Measurements from ENCODE around the gene SH2D4B.
"Not testable (repeated sequence)": the region's sequence is repeated elsewhere in the genome, so short reads cannot be mapped to it uniquely, and the experiment has no call there.

The SH2D4B gene

DNA sequence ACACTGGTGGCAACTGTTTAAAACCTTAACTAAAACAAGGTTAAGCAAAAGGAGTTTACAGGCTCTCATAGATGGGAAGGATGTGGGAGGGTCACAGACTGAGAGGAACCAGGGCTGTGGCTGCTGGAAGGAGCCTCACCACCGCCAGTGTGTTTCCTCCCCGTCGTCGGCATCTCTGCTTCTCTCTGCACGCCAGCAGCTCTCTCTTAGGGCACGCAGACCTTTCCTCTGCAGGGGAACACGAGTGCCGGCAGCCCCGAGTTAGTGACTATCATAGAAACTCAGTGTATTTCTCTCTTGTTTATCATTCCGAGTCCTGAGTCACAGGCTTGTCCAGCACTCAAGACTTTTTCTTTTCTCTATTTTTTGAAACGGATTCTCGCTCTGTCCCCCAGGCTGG is 8.1 kb upstream of the SH2D4B start:
- no peak for DNase-seq (ENCODE audit: low spot score)
- H3K4me3 ChIP-seq (ENCODE audit: severe bottlenecking): no peak overlapping the region
- no peaks in the 10 kb centered on the region for H3K4me1 ChIP-seq (ENCODE audit: insufficient read depth, poor library complexity, severe bottlenecking)
- no peak for TF ChIP-seq CTCF (IDR thresholded peaks at IDR 0.05; ENCODE audit: poor library complexity, severe bottlenecking)
- no peak for ATAC-seq (ENCODE audit: low read depth)
- H3K36me3 ChIP-seq (ENCODE audit: low read depth): no peaks in the 10 kb centered on the region
- no peaks in the 10 kb centered on the region for H3K9me3 ChIP-seq (ENCODE audit: severe bottlenecking)
- no peaks in the 10 kb centered on the region for H3K27me3 ChIP-seq (ENCODE audit: insufficient read depth, poor library complexity, severe bottlenecking)
- H3K27ac ChIP-seq (ENCODE audit: poor library complexity, severe bottlenecking): no peak overlapping the region

DNA sequence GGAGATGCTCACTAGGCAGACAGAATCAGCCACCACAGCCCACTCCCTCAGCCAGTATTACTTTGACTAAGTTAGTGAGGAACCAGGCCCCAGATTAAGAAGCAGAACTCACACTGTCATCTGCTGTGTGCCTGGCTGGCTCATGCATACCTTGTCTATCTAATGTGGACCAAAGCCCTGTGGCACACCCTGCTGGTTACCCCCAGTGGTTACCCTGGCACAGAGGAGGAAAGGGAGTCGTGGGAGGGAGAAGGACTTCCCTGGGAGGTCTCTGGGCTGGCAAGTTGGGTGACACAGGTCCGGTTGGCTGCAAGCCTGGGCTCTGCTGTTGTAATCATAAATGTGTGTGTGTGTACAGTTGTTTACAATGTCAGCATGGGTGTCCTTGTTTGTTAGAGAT is 7.5 kb upstream of the SH2D4B start:
- Histone ChIP-seq H3K4me3 (ENCODE audit: severe bottlenecking) (no peak overlapping the region), H3K4me1 (ENCODE audit: insufficient read depth, poor library complexity, severe bottlenecking) (peaks cover under 1% of the 10 kb centered on the region), H3K27ac (ENCODE audit: poor library complexity, severe bottlenecking) (no peak overlapping the region), H3K27me3 (ENCODE audit: insufficient read depth, poor library complexity, severe bottlenecking) (no peaks in the 10 kb centered on the region), H3K9me3 (ENCODE audit: severe bottlenecking) (no peaks in the 10 kb centered on the region), H3K36me3 (ENCODE audit: low read depth) (no peaks in the 10 kb centered on the region)
- DNase-seq (ENCODE audit: low spot score) (no peak), ATAC-seq (ENCODE audit: low read depth) (peak; percentile 82)
- peak; percentile 28 for TF ChIP-seq CTCF (IDR thresholded peaks at IDR 0.05; ENCODE audit: poor library complexity, severe bottlenecking)

DNA sequence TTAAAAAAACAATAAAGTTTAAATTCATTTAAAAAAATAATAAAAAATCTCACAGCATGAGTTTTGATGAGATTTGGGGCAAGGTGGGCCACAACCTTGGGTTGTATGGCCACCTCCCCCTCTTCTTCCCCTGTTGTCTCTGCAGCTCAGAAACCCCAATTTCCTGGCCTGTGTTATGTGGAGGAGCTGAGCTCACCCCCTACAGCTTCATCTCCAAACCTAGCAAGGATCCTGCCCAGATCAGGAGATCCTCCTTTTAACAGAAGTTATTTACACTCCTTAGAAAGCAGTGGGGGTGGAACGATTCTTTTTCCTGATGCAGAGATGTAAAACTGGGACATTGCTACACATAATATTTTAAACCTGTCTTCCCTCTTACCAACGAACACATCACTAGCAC is 6.9 kb upstream of the SH2D4B start:
- TF ChIP-seq CTCF (IDR thresholded peaks at IDR 0.05; ENCODE audit: poor library complexity, severe bottlenecking): no peak
- DNase-seq (ENCODE audit: low spot score) (no peak), ATAC-seq (ENCODE audit: low read depth) (no peak)

DNA sequence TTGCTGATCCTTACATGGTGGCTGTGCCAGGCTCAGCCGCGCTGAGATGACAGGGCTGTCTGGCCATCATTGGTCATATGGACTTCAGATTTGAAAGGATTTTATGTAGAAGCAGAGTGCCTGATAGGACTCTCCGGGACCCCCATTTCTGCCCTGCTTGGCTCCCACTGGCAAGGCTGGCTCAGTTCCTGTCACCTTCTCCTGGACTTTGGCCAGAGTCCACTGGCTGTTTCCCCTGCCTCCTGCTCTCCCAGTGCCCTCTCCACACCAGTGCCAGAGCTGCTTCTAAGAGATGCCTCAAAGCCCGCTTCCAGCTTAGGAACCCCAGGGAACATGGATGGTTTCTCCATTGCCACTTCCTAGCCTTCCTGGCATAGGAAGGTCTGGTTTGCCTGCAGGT is 5.1 kb upstream of the SH2D4B start:
- no peak for DNase-seq (ENCODE audit: low spot score)
- H3K27ac ChIP-seq (ENCODE audit: poor library complexity, severe bottlenecking): no peak overlapping the region
- no peak overlapping the region for H3K4me3 ChIP-seq (ENCODE audit: severe bottlenecking)
- no peaks in the 10 kb centered on the region for H3K36me3 ChIP-seq (ENCODE audit: low read depth)
- no peaks in the 10 kb centered on the region for H3K27me3 ChIP-seq (ENCODE audit: insufficient read depth, poor library complexity, severe bottlenecking)
- ATAC-seq (ENCODE audit: low read depth): no peak
- H3K9me3 ChIP-seq (ENCODE audit: severe bottlenecking): no peaks in the 10 kb centered on the region
- peaks cover 5% of the 10 kb centered on the region for H3K4me1 ChIP-seq (ENCODE audit: insufficient read depth, poor library complexity, severe bottlenecking)
- TF ChIP-seq CTCF (IDR thresholded peaks at IDR 0.05; ENCODE audit: poor library complexity, severe bottlenecking): no peak

More for the DNA sequence above, 6.9 kb upstream of the SH2D4B start:
- no peaks in the 10 kb centered on the region for H3K36me3 ChIP-seq (ENCODE audit: low read depth)
- H3K9me3 ChIP-seq (ENCODE audit: severe bottlenecking): no peaks in the 10 kb centered on the region
- H3K27ac ChIP-seq (ENCODE audit: poor library complexity, severe bottlenecking): no peak overlapping the region
- no peak overlapping the region for H3K4me3 ChIP-seq (ENCODE audit: severe bottlenecking)
- H3K27me3 ChIP-seq (ENCODE audit: insufficient read depth, poor library complexity, severe bottlenecking): no peaks in the 10 kb centered on the region
- H3K4me1 ChIP-seq (ENCODE audit: insufficient read depth, poor library complexity, severe bottlenecking): peaks cover 5% of the 10 kb centered on the region

GRCh38 chr10:80534059-80534458 is 3.6 kb upstream of the SH2D4B start:
- DNase-seq (ENCODE audit: low spot score); H3K4me3 ChIP-seq (ENCODE audit: severe bottlenecking); H3K4me1 ChIP-seq (ENCODE audit: insufficient read depth, poor library complexity, severe bottlenecking); H3K36me3 ChIP-seq (ENCODE audit: low read depth); H3K27me3 ChIP-seq (ENCODE audit: insufficient read depth, poor library complexity, severe bottlenecking); H3K9me3 ChIP-seq (ENCODE audit: severe bottlenecking); H3K27ac ChIP-seq (ENCODE audit: poor library complexity, severe bottlenecking); ATAC-seq (ENCODE audit: low read depth): not testable (repeated sequence)

DNA sequence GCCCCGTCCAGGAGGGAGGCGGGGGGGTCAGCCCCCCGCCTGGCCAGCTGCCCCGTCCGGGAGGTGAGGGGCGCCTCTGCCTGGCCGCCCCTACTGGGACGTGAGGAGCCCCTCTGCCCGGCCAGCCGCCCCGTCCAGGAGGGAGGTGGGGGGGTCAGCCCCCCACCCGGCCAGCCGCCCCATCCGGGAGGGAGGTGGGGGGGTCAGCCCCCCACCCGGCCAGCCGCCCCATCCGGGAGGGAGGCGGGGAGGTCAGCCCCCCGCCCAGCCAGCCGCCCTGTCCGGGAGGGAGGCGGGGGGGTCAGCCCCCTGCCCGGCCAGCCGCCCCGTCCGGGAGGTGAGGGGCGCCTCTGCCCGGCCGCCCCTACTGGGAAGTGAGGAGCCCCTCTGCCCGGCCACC is 3.1 kb upstream of the SH2D4B start:
- H3K4me3 ChIP-seq (ENCODE audit: severe bottlenecking); H3K36me3 ChIP-seq (ENCODE audit: low read depth); H3K27me3 ChIP-seq (ENCODE audit: insufficient read depth, poor library complexity, severe bottlenecking); H3K9me3 ChIP-seq (ENCODE audit: severe bottlenecking); DNase-seq (ENCODE audit: low spot score); H3K27ac ChIP-seq (ENCODE audit: poor library complexity, severe bottlenecking); H3K4me1 ChIP-seq (ENCODE audit: insufficient read depth, poor library complexity, severe bottlenecking); ATAC-seq (ENCODE audit: low read depth): not testable (repeated sequence)

Data from RWPE2 (cell line).